Neural crest cell (in vitro differentiated cells): ENCODE data around the gene RIMBP3B. TPM values are rescaled to one million over a fixed set of nuclear protein-coding genes. Genes with fewer than 3 reads are reported as not detected.
"Not testable (repeated sequence)": the region's sequence is repeated elsewhere in the genome, so short reads cannot be mapped to it uniquely, and the experiment has no call there.

Experiments
- DNase-seq: peaks from one replicate; pipeline ENCODE4 v3.0.0; 2021; ENCODE audit warnings: low read depth, mixed read lengths, low spot score
- H3K27ac Mint-ChIP-seq: one replicate; pipeline ENCODE4 v1.8.0; 2021; ENCODE audit warnings: mild to moderate bottlenecking, mixed read lengths; ENCODE audit not compliant: unreplicated experiment
- H3K27me3 Mint-ChIP-seq: 2 replicates; pipeline ENCODE4 v1.8.0; 2021; ENCODE audit warnings: low read depth, mild to moderate bottlenecking, mixed read lengths
- H3K36me3 Mint-ChIP-seq: 2 replicates; pipeline ENCODE4 v1.8.0; 2021; ENCODE audit warnings: low read depth, mild to moderate bottlenecking, mixed read lengths
- H3K4me1 Mint-ChIP-seq: 2 replicates; pipeline ENCODE4 v1.8.0; 2021; ENCODE audit warnings: mixed read lengths
- H3K4me3 Mint-ChIP-seq: one replicate; pipeline ENCODE4 v1.8.0; 2021; ENCODE audit warnings: mild to moderate bottlenecking, mixed read lengths
- H3K9me3 Mint-ChIP-seq: 2 replicates; pipeline ENCODE4 v1.8.0; 2021; ENCODE audit warnings: mixed read lengths
- long read RNA-seq: library from polyadenylated mRNA; unstranded; transcript quantifications from one replicate; pipeline ENCODE4 v2.0.0, GENCODE V29; 2020
- total RNA-seq: library from RNA; stranded (reverse); gene quantifications from 2 replicates; pipeline ENCODE4 v1.2.1, GENCODE V29; 2021

Gene RIMBP3B, protein sequence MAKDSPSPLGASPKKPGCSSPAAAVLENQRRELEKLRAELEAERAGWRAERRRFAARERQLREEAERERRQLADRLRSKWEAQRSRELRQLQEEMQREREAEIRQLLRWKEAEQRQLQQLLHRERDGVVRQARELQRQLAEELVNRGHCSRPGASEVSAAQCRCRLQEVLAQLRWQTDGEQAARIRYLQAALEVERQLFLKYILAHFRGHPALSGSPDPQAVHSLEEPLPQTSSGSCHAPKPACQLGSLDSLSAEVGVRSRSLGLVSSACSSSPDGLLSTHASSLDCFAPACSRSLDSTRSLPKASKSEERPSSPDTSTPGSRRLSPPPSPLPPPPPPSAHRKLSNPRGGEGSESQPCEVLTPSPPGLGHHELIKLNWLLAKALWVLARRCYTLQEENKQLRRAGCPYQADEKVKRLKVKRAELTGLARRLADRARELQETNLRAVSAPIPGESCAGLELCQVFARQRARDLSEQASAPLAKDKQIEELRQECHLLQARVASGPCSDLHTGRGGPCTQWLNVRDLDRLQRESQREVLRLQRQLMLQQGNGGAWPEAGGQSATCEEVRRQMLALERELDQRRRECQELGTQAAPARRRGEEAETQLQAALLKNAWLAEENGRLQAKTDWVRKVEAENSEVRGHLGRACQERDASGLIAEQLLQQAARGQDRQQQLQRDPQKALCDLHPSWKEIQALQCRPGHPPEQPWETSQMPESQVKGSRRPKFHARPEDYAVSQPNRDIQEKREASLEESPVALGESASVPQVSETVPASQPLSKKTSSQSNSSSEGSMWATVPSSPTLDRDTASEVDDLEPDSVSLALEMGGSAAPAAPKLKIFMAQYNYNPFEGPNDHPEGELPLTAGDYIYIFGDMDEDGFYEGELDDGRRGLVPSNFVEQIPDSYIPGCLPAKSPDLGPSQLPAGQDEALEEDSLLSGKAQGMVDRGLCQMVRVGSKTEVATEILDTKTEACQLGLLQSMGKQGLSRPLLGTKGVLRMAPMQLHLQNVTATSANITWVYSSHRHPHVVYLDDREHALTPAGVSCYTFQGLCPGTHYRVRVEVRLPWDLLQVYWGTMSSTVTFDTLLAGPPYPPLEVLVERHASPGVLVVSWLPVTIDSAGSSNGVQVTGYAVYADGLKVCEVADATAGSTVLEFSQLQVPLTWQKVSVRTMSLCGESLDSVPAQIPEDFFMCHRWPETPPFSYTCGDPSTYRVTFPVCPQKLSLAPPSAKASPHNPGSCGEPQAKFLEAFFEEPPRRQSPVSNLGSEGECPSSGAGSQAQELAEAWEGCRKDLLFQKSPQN (N-terminal part only)
- total RNA-seq, result 0.63 and 0.68 TPM in 2 replicates
- long read RNA-seq, result 0 reads

DNA sequence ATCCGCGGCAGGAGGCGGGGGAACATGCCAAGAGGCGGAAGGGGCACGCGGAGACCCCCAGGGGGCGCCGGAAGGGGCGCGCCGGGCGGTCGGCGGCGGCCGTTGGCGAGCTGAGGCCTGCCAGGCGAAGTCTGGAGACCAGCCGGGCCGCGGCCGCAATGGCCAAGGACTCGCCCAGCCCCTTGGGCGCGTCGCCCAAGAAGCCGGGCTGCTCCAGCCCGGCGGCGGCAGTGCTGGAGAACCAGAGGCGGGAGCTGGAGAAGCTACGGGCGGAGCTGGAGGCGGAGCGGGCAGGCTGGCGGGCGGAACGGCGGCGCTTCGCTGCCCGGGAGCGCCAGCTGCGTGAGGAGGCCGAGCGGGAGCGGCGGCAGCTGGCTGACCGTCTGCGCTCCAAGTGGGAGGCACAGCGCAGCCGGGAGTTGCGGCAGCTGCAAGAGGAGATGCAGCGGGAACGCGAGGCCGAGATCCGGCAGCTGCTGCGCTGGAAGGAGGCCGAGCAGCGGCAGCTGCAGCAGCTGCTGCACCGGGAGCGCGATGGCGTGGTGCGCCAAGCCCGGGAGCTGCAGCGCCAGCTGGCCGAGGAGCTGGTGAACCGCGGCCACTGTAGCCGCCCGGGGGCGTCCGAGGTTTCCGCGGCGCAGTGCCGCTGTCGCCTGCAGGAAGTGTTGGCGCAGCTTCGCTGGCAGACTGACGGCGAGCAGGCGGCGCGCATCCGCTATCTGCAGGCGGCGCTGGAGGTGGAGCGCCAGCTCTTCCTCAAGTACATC lies at the start of gene RIMBP3B:
Gene RIMBP3B, plus strand, starts transcription at position 51 of the 767 bp plus-strand sequence. Its CDS starts 108 bp downstream, at position 159.
- H3K4me1 Mint-ChIP-seq, H3K27me3 Mint-ChIP-seq, H3K4me3 Mint-ChIP-seq, H3K27ac Mint-ChIP-seq, DNase-seq, H3K9me3 Mint-ChIP-seq, H3K36me3 Mint-ChIP-seq: not testable (repeated sequence)

DNA sequence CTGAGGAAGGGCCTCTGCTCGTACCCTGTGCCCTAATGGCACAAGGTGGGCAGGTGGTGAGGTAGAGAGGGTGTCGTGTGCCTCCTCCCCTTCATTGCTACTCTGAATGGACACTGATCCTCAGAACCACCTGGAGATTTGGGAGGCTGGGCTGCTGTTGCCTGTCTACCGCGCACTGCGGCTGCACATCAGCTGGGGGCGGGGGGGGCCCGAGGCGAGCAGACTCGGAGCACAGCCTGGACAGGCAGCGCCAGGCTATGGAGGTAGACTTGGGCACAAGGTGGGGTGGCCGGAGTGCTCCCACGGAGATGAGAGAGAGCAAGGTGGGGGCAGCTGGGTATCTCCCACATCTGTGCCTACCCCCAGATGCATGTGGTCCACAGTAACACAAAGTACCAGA lies 26.0 kb upstream of the RIMBP3B start:
- H3K4me3 Mint-ChIP-seq, H3K27me3 Mint-ChIP-seq, H3K4me1 Mint-ChIP-seq, DNase-seq, H3K27ac Mint-ChIP-seq, H3K9me3 Mint-ChIP-seq, H3K36me3 Mint-ChIP-seq: not testable (repeated sequence)

- not testable (repeated sequence) for H3K36me3 Mint-ChIP-seq, H3K4me1 Mint-ChIP-seq, H3K9me3 Mint-ChIP-seq, H3K27me3 Mint-ChIP-seq, DNase-seq, H3K4me3 Mint-ChIP-seq, H3K27ac Mint-ChIP-seq
Measured at GRCh38 chr22:21360525-21360924, 23.0 kb upstream of the RIMBP3B start.

DNA sequence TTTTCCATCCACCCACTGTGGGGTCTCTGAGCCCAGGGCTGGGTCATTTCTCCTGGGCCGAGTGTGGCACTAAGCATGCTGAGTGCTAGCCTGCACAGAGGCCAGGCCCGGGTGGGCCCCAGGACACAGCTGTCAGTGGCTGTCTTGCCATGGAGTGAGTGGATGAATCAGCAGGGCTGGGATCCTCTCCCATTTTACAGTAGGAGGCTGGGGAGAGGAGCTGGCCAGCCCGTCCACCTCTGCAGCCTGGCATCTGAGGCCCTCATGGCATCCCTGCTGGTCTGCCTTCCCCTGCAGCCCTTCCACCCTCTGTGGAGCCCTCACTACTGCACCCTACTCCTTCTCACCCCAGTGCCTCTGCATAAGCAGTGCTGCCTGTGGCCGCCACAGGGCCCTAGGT lies 21.1 kb upstream of the RIMBP3B start:
- not testable (repeated sequence) for H3K9me3 Mint-ChIP-seq, H3K4me3 Mint-ChIP-seq, DNase-seq, H3K27ac Mint-ChIP-seq, H3K36me3 Mint-ChIP-seq, H3K4me1 Mint-ChIP-seq, H3K27me3 Mint-ChIP-seq

DNA sequence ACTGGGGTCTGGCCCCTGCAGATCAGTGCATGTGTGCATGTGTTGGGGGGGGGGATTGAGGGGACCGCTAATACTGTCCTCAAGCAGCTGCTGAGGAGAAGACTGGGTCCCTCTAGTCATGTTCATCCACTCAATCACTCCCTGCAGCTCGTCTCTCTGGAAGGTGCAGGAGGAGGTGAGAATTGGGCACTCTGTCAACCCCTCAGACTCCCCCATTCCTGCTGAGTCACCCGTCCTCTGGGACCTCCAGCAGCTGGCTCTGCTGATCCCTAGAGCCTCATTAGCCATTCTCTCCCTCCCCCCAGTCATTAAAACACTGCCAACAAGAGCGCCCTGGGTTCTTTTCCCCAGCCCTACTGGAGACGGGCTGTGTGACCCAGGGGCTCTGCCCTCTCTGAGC lies 20.5 kb upstream of the RIMBP3B start:
- H3K36me3 Mint-ChIP-seq, H3K9me3 Mint-ChIP-seq, H3K27ac Mint-ChIP-seq, H3K4me1 Mint-ChIP-seq, H3K27me3 Mint-ChIP-seq, DNase-seq, H3K4me3 Mint-ChIP-seq: not testable (repeated sequence)

DNA sequence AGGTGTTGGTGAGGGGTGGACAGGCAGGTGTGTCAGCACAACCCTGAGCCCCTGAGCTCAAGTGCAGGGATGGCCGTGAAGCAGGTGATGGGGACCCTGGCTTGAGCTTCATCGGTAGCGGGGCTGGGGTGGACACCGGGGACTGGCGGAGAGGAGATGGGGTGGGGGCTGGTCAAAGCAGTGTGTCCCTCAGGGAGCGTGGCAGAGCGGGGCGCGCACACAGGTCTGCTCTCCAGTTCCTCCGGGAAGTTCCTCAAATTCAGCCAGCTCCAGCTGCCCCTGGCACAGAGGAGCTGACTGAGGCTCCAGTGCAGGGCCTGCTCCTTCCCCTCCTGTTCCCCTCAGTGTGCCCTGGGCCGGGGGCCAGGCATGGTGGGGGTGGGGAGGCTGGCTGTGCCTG lies 19.7 kb upstream of the RIMBP3B start:
- H3K27me3 Mint-ChIP-seq, H3K9me3 Mint-ChIP-seq, DNase-seq, H3K36me3 Mint-ChIP-seq, H3K4me3 Mint-ChIP-seq, H3K4me1 Mint-ChIP-seq, H3K27ac Mint-ChIP-seq: not testable (repeated sequence)

GRCh38 chr22:21364362-21364761 lies 19.2 kb upstream of the RIMBP3B start:
- not testable (repeated sequence) for H3K27ac Mint-ChIP-seq, DNase-seq, H3K4me3 Mint-ChIP-seq, H3K36me3 Mint-ChIP-seq, H3K9me3 Mint-ChIP-seq, H3K27me3 Mint-ChIP-seq, H3K4me1 Mint-ChIP-seq

- H3K9me3 Mint-ChIP-seq, DNase-seq, H3K4me1 Mint-ChIP-seq, H3K27ac Mint-ChIP-seq, H3K36me3 Mint-ChIP-seq, H3K27me3 Mint-ChIP-seq, H3K4me3 Mint-ChIP-seq: not testable (repeated sequence)
Measured at GRCh38 chr22:21365337-21365736, 18.2 kb upstream of the RIMBP3B start.

DNA sequence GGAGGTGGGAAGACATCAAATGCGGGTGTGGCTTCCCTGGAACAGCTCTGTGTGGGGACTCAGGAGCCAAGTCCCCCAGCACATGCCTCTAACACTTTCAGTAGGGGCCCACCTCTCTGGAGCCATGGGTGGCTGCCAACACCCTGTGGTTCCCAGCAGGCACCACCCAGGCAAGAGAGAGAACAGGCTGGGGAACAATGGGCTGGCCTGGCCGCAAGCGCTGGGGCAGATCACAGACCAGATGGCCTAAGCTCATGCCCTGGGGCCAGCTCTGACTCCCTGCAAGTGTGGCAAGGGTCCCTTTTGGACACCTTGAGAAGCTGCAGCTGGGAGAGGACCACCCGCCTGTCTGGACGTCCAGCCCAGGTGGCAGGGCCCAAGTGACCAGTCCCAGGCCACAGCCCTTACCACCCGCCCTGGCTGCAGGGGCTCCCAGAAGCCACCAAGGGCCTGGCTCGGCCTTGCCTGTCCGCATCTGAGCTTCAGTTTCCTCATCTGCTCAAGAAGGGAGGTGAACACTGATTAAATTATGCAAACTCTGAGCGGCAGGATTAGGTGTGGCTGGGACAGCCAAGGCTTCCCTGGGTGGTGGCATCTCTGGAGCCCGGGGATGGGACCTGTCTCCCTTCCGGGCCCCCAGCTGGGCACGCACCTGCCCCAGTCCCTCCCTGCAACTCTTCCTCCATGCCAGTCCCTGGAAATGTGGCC lies 14.8 kb upstream of the RIMBP3B start:
- not testable (repeated sequence) for DNase-seq, H3K36me3 Mint-ChIP-seq, H3K4me3 Mint-ChIP-seq, H3K27me3 Mint-ChIP-seq, H3K27ac Mint-ChIP-seq, H3K9me3 Mint-ChIP-seq, H3K4me1 Mint-ChIP-seq

- H3K27ac Mint-ChIP-seq, H3K4me1 Mint-ChIP-seq, H3K27me3 Mint-ChIP-seq, H3K36me3 Mint-ChIP-seq, H3K4me3 Mint-ChIP-seq, DNase-seq, H3K9me3 Mint-ChIP-seq: not testable (repeated sequence)
Measured at GRCh38 chr22:21375880-21376279, 7.7 kb upstream of the RIMBP3B start.

GRCh38 chr22:21384468-21385357 lies 1.2 kb downstream of the RIMBP3B start:
- not testable (repeated sequence) for H3K4me1 Mint-ChIP-seq, H3K36me3 Mint-ChIP-seq, H3K4me3 Mint-ChIP-seq, DNase-seq, H3K27ac Mint-ChIP-seq, H3K9me3 Mint-ChIP-seq, H3K27me3 Mint-ChIP-seq
